ENCODE results near the gene CACNG6.

DNA sequence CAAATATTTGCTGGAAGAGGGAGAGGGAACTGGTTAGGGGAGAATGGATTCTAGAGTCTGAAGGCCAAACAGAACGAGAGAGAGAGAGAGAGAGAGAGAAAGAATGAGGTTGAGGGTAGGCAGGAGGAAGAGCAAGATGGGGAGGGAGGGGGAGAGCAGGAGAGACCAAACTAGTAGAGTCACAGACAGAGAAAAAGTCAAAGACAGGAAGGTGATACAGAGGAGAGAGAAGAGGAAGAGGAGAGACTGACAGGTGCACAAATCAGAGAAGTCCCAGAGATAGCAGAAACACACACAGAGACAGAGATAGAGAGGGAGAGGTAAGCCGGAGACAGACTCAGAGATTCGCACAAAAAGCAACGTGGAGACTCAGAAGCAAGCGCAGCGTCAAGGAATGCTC lies 5.6 kb upstream of the CACNG6 start:
- TF ChIP-seq, protein P1, sequence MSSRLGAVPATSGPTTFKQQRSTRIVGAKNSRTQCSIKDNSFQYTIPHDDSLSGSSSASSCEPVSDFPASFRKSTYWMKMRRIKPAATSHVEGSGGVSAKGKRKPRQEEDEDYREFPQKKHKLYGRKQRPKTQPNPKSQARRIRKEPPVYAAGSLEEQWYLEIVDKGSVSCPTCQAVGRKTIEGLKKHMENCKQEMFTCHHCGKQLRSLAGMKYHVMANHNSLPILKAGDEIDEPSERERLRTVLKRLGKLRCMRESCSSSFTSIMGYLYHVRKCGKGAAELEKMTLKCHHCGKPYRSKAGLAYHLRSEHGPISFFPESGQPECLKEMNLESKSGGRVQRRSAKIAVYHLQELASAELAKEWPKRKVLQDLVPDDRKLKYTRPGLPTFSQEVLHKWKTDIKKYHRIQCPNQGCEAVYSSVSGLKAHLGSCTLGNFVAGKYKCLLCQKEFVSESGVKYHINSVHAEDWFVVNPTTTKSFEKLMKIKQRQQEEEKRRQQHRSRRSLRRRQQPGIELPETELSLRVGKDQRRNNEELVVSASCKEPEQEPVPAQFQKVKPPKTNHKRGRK (CRISPR knock-in tag; IDR thresholded peaks at IDR 0.05; ENCODE audit: borderline replicate concordance) = no peak
- no peak for TF ChIP-seq SMAD4 (CRISPR knock-in tag; IDR thresholded peaks at IDR 0.05)
- TF ChIP-seq, protein P2, sequence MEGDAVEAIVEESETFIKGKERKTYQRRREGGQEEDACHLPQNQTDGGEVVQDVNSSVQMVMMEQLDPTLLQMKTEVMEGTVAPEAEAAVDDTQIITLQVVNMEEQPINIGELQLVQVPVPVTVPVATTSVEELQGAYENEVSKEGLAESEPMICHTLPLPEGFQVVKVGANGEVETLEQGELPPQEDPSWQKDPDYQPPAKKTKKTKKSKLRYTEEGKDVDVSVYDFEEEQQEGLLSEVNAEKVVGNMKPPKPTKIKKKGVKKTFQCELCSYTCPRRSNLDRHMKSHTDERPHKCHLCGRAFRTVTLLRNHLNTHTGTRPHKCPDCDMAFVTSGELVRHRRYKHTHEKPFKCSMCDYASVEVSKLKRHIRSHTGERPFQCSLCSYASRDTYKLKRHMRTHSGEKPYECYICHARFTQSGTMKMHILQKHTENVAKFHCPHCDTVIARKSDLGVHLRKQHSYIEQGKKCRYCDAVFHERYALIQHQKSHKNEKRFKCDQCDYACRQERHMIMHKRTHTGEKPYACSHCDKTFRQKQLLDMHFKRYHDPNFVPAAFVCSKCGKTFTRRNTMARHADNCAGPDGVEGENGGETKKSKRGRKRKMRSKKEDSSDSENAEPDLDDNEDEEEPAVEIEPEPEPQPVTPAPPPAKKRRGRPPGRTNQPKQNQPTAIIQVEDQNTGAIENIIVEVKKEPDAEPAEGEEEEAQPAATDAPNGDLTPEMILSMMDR (IDR thresholded peaks at IDR 0.05) = no peak
- TF ChIP-seq NR2C2 (CRISPR knock-in tag; IDR thresholded peaks at IDR 0.05) = no peak
- no peak for TF ChIP-seq FOXJ3 (CRISPR knock-in tag; IDR thresholded peaks at IDR 0.05; ENCODE audit: borderline replicate concordance)
- no peak for TF ChIP-seq CREB1 (CRISPR knock-in tag; IDR thresholded peaks at IDR 0.05)
- TF ChIP-seq ZNF423 (CRISPR knock-in tag; IDR thresholded peaks at IDR 0.05) = no peak
- TF ChIP-seq AFF4 (CRISPR knock-in tag; IDR thresholded peaks at IDR 0.05; ENCODE audit: borderline replicate concordance) = no peak
